HG03025 (cell line): ENCODE data around the gene POU2F1.
"Not testable (repeated sequence)": the region's sequence is repeated elsewhere in the genome, so short reads cannot be mapped to it uniquely, and the experiment has no call there.

Experiments used
- ATAC-seq: cut with Tn5 transposase; IDR thresholded peaks from one replicate; pipeline ENCODE4 v1.9.1; 2021; ENCODE audit warnings: mild to moderate bottlenecking, moderate library complexity; ENCODE audit not compliant: unreplicated experiment, low FRiP score

The POU2F1 gene

DNA sequence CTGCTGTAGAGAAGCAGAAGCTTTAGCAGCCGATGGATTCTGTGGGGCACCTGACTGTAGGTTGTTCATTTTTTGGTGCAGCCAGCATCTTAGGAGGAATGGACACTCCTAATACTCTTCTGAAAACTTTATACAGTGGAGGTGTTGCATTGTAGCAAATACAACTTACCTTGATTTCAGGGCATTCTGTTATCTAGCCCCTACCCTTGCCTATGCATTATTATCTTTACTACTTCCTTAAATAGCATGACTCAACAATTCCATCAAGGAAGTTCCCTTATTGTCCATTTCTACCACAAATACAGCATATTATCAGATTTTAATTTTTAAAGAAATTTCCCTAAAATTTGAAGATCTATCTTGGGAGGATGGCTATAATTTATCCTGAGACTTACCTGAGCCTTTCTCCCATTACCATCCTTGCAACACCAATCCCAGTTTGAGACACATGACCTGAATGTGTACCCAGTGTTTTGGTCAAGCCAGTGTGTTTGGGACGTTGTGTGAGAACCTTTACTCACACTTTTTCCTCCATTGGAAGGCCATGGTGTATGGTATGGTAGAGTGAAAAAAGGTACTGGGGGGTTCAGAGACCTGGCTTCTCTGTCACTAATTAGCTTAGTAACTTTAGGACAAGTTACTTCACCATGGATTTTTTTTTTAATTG is 9.2 kb downstream of the POU2F1 start:
- no peak for ATAC-seq

DNA sequence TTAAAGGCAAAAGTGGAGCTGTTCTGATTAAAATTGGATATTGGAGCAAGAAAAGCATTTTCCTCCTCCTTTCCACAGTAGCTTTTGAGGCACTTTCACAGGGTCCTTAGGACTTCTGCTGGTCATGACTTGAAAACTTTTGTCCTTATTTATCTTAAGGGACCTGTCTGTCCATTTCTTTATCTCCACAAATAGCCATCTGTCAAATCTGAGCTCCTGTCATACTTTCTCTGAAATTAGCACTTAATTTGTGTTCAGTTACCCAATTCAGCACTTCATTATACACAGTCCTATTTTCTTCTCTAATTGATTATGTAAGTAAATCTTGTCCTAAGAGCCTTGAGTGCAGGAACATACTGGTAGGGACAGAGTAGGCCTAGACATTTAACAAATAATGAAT is 9.8 kb downstream of the POU2F1 start:
- no peak for ATAC-seq

DNA sequence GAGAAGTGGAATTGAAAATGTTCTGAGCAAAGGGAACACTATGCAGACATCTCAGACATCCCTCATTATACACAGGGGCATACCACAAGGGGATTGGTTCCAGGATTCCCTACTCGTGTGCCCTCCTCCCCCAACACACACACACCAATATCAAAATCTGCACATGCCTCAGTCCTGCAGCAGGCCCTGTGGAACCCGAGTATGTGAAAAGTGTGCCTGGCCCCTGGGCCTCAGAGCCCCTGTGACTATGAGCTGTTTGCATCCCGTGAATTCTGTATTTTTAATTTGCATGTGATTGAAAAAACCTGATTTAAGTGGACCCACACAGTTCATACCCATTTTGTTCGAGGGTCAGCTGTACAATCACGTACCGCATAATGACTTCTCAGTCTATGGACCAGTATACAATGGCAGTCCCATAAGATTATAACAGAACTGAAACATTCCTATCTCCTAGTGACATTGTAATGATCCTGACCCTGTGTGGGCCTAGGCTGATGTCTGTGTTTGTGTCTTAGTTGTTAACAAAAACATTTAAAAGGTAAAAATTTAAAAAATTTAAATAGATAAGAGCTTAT is 11.3 kb downstream of the POU2F1 start:
- ATAC-seq: no peak

DNA sequence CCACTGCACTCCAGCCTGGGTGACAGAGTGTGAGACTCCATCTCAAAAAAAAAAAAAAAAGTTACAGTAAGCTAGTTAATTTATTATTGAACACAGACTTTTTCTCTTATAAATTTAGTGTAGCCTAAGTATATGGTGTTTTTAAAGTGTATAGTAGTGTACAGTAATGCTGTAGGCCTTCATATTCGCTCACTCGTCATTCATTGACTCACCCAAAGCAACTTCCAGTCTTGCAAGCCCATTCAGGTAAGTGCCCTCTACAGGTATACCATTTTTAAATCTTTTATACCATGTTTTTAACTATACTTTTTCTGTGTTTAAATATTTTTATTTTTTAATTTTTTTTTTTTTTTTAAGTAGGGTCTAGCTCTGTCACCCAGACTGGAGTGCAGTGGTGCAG is 12.1 kb downstream of the POU2F1 start:
- no peak for ATAC-seq

DNA sequence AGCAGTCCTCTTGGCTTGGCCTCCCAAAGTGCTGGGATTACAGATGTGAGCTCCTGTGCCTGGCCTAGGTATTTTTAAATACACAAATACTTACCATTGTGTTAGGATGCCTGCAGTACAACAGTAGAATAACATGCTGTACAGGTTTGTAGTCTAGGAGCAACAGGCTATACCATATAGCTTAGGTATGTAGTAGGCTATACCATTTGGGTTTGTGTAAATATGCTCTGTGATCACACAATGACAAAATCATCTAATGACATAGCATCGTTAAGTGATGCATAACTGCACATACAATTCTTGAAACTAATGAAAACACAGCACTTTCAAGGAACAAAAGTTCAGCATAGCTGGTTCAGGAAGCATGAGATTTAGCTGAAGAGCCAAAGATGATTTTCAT is 12.7 kb downstream of the POU2F1 start:
- ATAC-seq: no peak

DNA sequence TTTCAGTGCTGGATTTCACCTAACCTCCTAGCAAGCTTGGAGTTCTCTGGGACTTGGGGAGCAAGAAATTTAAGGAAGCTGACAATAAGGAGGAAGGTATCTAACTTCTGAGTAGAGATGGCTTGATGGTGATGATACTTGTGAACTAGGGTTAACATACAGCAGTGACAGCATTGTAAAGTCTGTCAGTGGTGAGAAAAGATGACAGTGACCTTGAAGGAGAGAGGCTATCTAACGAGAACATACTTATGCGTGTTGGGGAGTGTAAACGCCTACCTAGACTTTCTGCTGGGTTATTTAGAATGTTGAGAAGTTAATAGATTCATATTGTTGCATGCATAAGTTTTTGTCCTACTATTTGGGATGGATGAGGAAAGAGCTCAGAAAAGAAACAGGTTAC is 16.3 kb downstream of the POU2F1 start:
- ATAC-seq: no peak

DNA sequence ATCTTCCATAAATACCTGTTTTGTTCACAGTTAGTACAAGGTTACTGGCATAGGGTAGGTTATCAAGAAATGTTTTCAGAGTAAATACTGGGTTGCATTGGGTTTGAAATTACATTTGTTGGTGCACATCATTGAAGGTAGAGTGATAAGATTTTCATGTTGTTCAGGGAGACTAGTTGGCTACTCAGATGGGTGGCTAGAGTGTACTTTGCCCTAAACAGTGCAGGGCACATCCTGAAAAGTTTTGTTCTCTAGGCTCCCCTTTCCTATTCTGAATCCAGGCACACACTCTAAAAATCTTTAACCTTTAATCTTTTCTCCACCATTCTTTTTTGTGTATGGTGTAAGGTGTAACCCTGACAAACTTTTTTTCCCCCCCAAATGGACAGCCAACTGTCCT is 18.0 kb downstream of the POU2F1 start:
- no peak for ATAC-seq

DNA sequence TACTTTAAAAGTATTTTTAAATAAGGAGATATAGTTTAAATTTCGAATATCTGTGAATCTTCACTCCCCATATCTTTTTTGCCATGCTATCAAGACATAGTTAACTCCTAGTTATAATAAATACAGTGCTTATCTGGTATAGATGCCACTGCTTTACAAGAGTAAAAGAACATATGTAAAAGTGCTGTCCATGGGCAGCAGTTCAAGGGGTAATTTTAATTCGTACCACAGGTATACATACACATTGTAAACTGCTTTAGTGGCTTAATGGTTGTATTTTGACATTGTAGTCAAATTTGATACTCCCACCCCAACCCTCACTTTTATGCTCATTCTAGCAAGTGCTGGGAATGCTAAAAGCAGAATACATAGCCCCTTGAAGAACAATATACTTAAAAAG is 18.6 kb downstream of the POU2F1 start:
- no peak for ATAC-seq

DNA sequence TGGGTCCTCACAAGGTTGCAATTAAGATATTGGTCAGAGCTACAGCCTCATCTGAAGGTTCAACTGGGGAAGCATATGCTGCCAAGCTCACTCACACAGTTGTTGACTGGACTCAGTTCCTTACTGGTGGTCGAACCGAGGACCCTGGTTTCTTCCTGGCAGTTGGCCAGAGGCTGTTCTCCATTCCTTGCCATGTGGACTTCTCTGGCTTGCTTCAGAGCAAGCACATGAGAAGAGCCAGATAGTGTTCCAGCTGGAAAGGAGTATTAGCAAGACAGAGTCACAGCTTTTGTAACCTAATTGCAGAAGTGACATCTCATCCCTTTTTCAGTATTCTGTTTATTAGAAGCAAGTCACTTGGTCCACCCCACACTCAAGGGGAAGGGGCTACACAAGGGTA is 23.6 kb downstream of the POU2F1 start:
- ATAC-seq: no peak

DNA sequence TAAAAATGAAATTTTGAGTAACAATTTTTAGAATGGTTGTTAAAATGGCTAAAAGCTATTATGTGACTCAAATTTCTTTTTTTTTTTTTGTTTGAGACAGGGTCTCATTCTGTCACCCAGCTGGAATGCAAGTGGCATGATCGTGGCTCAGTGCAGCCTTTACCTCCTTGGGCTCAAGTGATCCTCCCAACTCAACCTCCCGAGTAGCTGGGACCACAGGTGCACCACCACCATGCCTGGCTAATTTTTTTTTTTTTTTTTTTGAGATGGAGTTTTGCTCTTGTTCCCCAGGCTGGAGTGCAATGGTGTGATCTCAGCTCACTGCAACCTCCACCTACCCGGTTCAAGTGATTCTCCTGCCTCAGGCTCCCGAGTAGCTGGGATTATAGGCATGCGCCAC is 24.5 kb downstream of the POU2F1 start:
- ATAC-seq: not testable (repeated sequence)

DNA sequence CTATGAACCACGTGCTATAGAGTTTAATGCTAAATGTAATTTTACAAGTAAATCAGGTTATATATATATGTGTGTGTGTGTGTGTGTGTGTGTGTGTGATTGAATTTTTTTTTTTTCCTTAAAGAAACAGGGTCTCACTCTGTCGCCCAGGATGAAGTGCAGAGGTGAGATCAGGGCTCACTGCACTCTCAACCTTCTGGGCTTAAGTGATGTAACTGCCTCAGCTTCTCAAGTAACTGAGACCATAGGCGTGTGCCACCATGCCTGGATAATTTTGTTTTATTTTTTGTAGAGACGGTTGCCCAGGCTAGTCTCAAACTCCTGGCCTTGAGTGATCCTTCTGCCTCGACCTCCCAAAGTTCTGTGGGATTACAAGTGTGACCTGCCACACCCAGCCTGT is 26.3 kb downstream of the POU2F1 start:
- no peak for ATAC-seq

DNA sequence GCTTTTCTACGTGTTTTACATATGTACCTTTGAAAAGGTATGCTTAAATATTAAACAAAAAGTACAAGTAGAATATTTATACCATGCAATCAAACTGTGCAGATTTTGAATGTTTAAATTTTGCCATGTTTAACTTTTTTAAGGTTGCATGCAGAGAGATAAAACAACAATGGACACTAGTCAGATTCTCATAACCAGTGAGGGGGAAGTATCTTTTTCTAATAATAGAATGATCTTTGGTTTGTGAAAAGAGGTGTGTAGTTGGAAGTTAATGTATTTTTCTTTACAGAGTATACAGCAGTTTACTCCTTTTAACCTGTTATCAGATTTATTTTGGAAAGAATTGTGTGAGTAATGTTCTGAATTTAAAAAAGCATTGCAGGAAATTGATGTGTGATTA is 27.1 kb downstream of the POU2F1 start:
- no peak for ATAC-seq

DNA sequence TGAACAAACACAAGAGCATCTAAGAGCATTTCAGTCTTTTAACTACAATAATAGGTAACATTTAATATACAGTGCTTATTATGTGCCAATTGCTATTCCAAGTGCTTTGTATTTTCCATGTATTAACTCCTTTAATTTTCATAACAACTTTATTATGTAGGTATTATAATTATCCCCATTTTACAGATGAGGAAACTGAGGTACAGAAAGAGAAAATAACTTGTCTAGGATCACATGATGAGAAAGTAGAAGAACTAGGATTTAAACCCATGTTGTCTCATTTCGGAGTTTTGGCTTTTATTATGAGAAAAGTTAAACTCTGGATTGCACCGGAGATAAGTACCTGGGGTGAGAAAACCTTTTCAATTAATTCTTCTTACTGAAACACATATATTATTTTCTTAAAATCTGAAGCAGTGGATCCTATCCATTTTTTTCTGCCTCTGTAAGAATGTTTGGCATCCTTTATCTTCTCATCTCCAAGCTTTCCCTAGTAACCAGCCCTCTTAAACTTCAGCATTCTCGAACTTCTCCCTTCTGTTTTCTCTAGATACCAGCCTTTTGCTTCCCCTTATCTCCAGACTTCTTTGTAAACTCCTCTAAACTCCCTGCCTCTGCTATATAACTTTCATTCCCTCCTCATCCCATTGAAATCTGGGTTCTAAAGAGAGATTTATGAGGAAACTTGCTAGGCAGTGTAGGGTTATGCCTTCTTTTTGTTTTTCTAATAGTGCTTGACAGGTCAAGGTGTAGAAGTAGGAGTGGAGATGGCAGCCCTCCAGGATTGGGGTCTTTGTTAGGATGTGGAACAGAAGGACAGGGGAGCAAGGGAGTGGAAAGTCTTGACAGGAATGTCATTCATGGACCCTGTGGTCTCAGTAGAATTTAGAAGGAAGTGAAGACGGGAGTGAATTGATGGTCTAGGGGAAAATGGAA is 28.3 kb downstream of the POU2F1 start:
- ATAC-seq: no peak

DNA sequence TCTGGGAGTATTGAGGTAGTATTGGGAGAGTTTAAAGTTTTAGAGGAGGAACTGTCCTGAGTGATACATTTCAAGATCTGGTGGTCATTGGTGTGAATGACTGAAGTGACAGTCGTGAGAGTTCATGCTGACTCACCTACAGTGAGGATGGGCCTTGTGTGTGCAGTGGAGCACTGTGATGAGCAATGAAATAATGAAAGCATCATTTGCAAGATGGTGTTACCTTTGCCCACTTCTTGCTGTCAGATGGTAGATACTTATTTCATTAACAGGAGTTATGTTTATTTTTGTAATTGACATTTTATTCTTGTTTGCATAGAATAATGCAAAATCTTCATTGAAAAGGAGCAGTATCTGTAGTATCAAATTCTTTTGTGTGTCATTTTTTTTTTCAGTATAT is 29.0 kb downstream of the POU2F1 start:
- ATAC-seq: no peak

DNA sequence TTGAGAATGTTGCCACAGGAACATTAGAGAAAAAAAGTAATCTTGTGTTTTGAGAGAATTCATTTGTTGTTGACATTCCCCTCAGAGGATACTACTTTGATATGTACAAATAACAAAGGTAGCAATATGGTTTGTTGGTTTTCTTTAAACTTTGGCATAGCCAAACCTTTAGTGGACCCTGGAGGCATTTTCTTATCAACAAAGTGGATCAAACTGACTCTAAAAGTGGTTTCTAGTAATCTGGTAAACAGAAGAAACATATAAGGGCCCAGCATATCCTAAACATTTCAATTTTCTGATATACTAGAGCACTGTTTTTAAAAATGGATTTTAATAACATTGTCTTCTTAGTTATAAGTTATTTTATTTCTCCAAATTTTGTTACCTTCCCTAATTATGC is 29.8 kb downstream of the POU2F1 start:
- ATAC-seq: no peak

DNA sequence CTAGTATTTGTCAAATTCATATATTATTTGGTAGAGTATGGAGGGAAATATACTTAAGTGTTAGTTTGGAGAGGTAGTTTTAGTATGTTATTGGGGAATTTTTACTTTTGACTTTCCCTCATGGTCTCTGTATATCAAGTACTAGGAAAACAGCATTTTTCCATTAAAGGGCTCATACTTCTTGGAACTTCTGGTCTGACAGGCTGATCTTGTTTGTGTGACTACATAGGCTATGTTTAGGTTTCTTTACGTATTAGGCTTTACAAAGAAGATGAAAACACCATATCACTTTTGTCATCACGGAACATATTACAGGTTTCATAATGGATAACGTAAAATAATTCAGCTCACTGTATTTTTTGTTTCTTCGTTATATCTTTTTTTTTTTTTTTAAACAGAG is 30.8 kb downstream of the POU2F1 start:
- ATAC-seq: no peak

DNA sequence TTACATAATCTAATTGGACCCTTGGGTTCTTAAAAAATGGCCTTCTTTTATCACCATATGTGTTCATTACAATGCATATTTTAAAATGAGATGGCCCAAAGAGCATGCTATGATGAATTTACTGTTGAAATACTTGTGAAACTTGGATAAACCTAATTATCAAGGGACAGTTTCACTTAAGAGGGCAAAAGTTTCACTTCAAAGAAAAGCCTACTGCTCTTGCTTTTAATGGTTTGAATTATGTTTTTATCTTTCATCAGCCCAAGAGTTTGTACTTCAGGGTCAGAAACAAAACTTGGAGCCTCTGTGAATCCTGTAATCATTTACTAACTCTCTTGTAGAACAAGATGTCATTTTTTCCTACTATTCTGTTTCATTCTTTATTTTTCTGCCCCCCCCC is 32.3 kb downstream of the POU2F1 start:
- no peak for ATAC-seq

DNA sequence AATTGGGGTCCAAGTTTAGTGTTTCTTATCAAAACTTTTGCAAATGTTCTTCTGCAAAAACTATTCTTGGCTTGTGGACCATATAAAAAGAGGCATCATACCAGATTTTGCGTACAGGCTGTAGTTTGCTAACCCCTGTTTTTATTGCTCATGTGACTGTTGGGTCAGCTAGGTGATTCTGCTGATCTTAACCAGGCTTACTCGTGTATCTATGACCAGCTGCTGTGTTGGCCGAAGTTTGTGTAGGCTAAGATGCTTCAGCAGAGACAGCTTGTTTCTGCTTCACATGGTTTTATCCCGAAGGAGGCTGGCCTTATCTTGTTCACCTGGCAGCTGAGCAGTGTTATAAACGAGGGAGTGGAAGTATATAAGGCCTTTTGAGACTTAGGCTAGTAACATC is 38.2 kb downstream of the POU2F1 start:
- ATAC-seq: no peak

DNA sequence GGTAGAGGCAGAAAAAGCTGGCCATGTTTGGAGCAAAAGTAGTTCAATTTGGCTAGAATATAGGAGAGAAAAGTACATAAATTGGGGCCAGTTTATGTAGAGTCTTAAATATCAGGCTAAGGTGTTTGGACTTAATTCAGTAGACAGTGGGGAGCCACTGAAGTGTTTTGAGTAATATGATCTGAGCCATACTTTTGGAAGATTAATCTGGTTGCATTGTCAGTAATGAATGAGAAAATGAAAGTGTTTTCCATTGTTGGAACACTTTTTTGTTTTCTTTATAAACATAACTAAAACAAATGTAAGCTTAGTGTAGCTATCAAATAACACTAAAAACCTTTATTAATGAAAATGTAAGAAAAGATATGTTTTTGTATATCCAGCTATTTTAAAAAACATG is 42.1 kb downstream of the POU2F1 start:
- no peak for ATAC-seq

DNA sequence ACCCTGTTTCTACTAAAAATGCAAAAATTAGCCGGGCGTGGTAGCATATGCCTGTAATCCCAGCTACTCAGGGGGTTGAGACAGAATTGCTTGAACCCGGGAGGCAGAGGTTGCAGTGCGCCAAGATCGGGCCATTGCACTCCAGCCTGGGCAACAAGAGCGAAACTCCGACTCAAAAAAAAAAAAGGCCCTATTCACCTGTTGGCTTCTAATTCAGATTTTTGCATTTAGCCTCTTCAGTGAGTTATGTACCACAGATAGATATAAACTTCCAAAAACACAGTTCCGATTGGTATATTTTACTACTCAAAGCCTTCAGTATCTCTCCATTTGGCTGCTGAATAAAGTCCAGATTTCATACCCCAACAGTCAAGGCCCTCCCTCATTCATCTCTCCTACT is 42.7 kb downstream of the POU2F1 start:
- ATAC-seq: no peak

DNA sequence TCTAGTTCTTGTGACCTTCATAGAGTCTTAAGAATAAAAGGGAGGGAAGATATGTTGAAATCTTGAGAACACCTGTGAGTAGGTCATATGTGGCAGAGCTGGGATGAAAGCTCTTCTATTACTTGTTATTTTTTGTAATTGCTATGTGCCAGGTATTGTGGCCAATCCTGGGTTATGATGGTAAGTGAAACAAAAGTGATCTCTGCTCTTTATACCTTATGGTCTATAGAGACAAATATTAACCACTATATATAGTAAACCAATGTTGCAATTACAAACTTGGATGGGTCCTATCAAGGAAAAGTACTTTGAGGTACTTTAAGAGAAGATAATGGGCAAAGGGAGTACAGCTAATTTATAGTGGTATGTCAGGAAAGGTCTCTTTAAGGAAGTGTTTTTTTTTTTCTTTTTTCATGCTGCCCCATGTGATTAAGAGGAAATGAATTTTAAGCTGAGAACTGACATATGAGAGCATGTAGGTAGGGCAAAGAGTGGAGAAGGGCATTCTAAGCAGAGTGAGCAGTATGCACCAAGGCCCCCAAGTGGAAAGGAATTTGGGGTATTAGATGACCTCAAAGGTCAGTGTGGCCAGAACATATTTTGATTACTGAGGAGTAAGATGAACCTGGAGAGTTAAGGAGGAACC is 43.3 kb downstream of the POU2F1 start:
- no peak for ATAC-seq
